Liver (tissue), 9 donors: ENCODE results near the gene MVB12B. TPM values are rescaled to one million over a fixed set of nuclear protein-coding genes. Genes with fewer than 3 reads are reported as not detected.
"Not testable (repeated sequence)": the region's sequence is repeated elsewhere in the genome, so short reads cannot be mapped to it uniquely, and the experiment has no call there.

ENCODE experiments used
- DNase-seq: peaks from one replicate; pipeline ENCODE4 v3.0.0-alpha.2; 2017; ENCODE audit warnings: low spot score
- H3K27ac ChIP-seq, 2 donors: one replicate each; pipeline ENCODE4 v1.7.0; 2013; ENCODE audit warnings: inconsistent platforms in 2 of 2, low read length in 2 of 2, control low read depth in 1 of 2, low read depth in 1 of 2, mild to moderate bottlenecking in 1 of 2
- H3K27me3 ChIP-seq, 4 donors: one replicate each; pipeline versions ENCODE4 v1.6.1 to v1.7.0; 2013; ENCODE audit warnings: low read length in 3 of 4, inconsistent platforms in 1 of 4, mild to moderate bottlenecking in 1 of 4, moderate library complexity in 1 of 4; ENCODE audit not compliant: control insufficient read depth in 4 of 4, insufficient read depth in 4 of 4
- H3K36me3 ChIP-seq, 4 donors: one replicate each; pipeline versions ENCODE4 v1.6.1 to v1.7.0; 2013; ENCODE audit warnings: low read length in 3 of 4, mild to moderate bottlenecking in 3 of 4, low read depth in 1 of 4, moderate library complexity in 1 of 4; ENCODE audit not compliant: control insufficient read depth in 4 of 4, insufficient read depth in 3 of 4
- H3K4me1 ChIP-seq, 4 donors: one replicate each; pipeline versions ENCODE4 v1.6.1 to v1.7.0; 2013; ENCODE audit warnings: low read length in 3 of 4, mild to moderate bottlenecking in 3 of 4, moderate library complexity in 1 of 4; ENCODE audit not compliant: control insufficient read depth in 4 of 4, insufficient read depth in 4 of 4
- H3K4me3 ChIP-seq, 3 donors: one replicate each; pipeline versions ENCODE4 v1.6.1 to v1.7.0; 2013; ENCODE audit warnings: low read length in 3 of 3, control low read depth in 1 of 3, low read depth in 1 of 3, mild to moderate bottlenecking in 1 of 3
- H3K9ac ChIP-seq, 2 donors: one replicate each; pipeline ENCODE4 v1.7.0; 2013; ENCODE audit warnings: low read length in 2 of 2, mild to moderate bottlenecking in 2 of 2, moderate library complexity in 2 of 2, control low read depth in 1 of 2, low read depth in 1 of 2
- H3K9me3 ChIP-seq, 4 donors: one replicate each; pipeline versions ENCODE4 v1.6.1 to v1.7.0; 2013; ENCODE audit warnings: low read length in 3 of 4; ENCODE audit not compliant: control insufficient read depth in 4 of 4
- EGR1 ChIP-seq, 2 donors: IDR thresholded peaks; 2 replicates each; pipeline ENCODE4 v1.6.1; 2016 to 2018; ENCODE audit warnings: antibody characterized with exemption in 2 of 2, low read depth in 2 of 2
- FOXA1 ChIP-seq: IDR thresholded peaks from 2 replicates; pipeline ENCODE4 v1.6.1; 2016; ENCODE audit warnings: antibody characterized with exemption
- FOXA2 ChIP-seq: IDR thresholded peaks from 2 replicates; pipeline ENCODE4 v1.6.1; 2016; ENCODE audit warnings: antibody characterized with exemption
- GABPA ChIP-seq, 2 donors: IDR thresholded peaks in 1 of 2; conservative IDR thresholded peaks in 1 of 2; 2 replicates each; pipeline ENCODE4 v1.6.1; 2016; ENCODE audit warnings: antibody characterized with exemption in 2 of 2, mild to moderate bottlenecking in 1 of 2, moderate library complexity in 1 of 2
- HNF4A ChIP-seq, 2 donors: conservative IDR thresholded peaks; 2 replicates each; pipeline ENCODE4 v1.6.1; 2016; ENCODE audit warnings: antibody characterized with exemption in 2 of 2, mild to moderate bottlenecking in 2 of 2
- JUND ChIP-seq, 2 donors: IDR thresholded peaks; 2 replicates each; pipeline ENCODE4 v1.6.1; 2016; ENCODE audit warnings: antibody characterized with exemption in 2 of 2
- NR2F2 ChIP-seq: IDR thresholded peaks from 2 replicates; pipeline ENCODE4 v1.6.1; 2016; ENCODE audit warnings: antibody characterized with exemption
- RAD21 ChIP-seq, 2 donors: IDR thresholded peaks; 2 replicates each; pipeline ENCODE4 v1.6.1; 2016; ENCODE audit warnings: antibody characterized with exemption in 2 of 2, mild to moderate bottlenecking in 2 of 2
- RXRA ChIP-seq, 2 donors: IDR thresholded peaks; 2 replicates each; pipeline ENCODE4 v1.6.1; 2017 to 2018; ENCODE audit warnings: antibody characterized with exemption in 2 of 2, mild to moderate bottlenecking in 1 of 2
- SP1 ChIP-seq: IDR thresholded peaks from 2 replicates; pipeline ENCODE4 v1.6.1; 2018; ENCODE audit warnings: antibody characterized with exemption, mild to moderate bottlenecking
- TAF1 ChIP-seq: conservative IDR thresholded peaks from 2 replicates; pipeline ENCODE4 v1.6.1; 2016; ENCODE audit warnings: antibody characterized with exemption, mild to moderate bottlenecking
- WGBS: extraction: QIAGEN DNeasy Blood & Tissue Kit; methylation state at CpG from one replicate; pipeline ENCODE4 v1.1.7; 2013; 5-methylcytosine and 5-hydroxymethylcytosine counted together
- polyA plus RNA-seq, 2 donors: library from polyadenylated mRNA; stranded (reverse) in 1 of 2; unstranded in 1 of 2; fragments of 200-250 nt in 1 of 2; fragments of >200 nt in 1 of 2; fragmentation: Nextera tagmentation in 1 of 2; extraction: Ambion mirVana in 1 of 2; gene quantifications; one replicate each; pipeline versions ENCODE4 v1.2.1 to v1.2.3, GENCODE V29; 2013 to 2015
- total RNA-seq, 2 donors: library from RNA; depleted of rRNA; stranded (reverse); fragments of >200 nt; gene quantifications; one replicate each; pipeline ENCODE4 v1.2.3, GENCODE V29; 2014
- TF ChIP-seq, protein P1 (sequence below): IDR thresholded peaks from 2 replicates; pipeline ENCODE4 v1.6.1; 2016; ENCODE audit warnings: antibody characterized with exemption, mild to moderate bottlenecking
- TF ChIP-seq, protein P2 (sequence below): fragments of 150-350 bp; IDR thresholded peaks from 2 replicates; pipeline ENCODE4 v1.5.1; 2017; ENCODE audit warnings: improper control_type of control experiment, low read depth, low read length; ENCODE audit not compliant: missing input control
- TF ChIP-seq, protein P3 (sequence below): IDR thresholded peaks from 2 replicates; pipeline ENCODE4 v1.6.1; 2016; ENCODE audit warnings: antibody characterized with exemption
- TF ChIP-seq, protein P4 (sequence below): IDR thresholded peaks from 2 replicates; pipeline ENCODE4 v1.6.1; 2016; ENCODE audit warnings: antibody characterized with exemption
- donor health status: healthy.
- donor health status: healthy.
- donor health status: healthy.
- donor health status: healthy.
- donor health status: healthy.

The MVB12B gene
- total and polyA plus RNA-seq, 4 donors: 5.3 to 12.4 (median 8.4) TPM

DNA sequence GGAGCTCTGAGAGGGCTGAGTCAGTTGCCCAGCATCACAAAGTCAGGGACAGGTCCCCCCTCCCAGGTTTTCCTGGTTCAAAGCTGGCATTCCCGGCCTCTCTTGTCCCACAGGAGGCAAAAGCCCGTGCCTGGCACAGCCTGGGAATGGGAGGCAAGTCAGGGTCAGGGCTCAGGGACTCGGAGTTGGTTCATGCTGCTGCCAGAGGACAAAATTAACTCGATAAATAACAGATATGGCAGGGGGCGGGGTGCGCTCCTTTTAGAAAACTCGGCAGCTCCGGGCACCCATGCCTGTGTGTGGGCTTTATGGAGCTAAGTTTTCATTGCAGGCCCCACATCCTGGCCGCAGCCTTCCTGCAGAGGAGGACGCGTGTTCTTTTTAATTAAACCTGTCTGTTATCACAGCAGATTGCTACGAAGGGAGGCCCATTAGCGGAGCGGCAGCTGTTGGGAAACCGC lies 224.3 kb downstream of the MVB12B start (continued):
- TF ChIP-seq SP1 (no peak), FOXA2 (no peak), EGR1 (IDR thresholded peaks at IDR 0.05; ENCODE audit: low read depth in 2 of 2) (no peak), FOXA1 (no peak), JUND (IDR thresholded peaks at IDR 0.05) (no peak), HNF4A (conservative IDR thresholded peaks at IDR 0.05) (no peak)

DNA sequence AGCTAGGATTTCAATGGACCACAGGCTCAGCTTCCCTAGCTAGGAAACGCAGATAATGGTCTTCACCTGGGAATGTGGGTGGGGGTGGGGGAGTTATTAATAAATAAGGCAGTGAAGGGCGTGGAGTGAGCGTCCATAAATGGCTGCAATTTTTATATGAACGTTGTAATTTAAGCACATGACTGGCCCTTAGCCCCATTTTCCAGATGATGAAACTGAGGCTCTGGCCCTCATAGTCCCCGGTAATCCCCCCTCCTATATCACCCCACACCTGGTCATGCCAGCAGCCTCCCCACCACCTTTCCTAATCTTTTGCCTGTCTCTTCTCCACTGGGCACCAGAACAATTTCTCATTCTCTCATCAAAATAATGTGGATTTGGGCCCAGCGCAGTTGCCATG lies 225.2 kb downstream of the MVB12B start:
- DNase-seq: no peak
- Histone ChIP-seq H3K27me3 (no peaks in the 10 kb centered on the region), H3K36me3 (no peaks in the 10 kb centered on the region), H3K27ac (no peak overlapping the region), H3K9me3 (no peaks in the 10 kb centered on the region), H3K9ac (no peak overlapping the region), H3K4me1 (peaks cover 0 to 6% (median 2%) of the 10 kb centered on the region in 4 donors), H3K4me3 (no peak overlapping the region)
- WGBS: 92% methylated on average over 6 of the region's 6 CpGs
- TF ChIP-seq SP1 (no peak), TAF1 (no peak), FOXA2 (no peak), NR2F2 (no peak), RXRA (IDR thresholded peaks at IDR 0.05) (no peak), FOXA1 (no peak), RAD21 (IDR thresholded peaks at IDR 0.05) (no peak), JUND (IDR thresholded peaks at IDR 0.05) (no peak)
- TF ChIP-seq, protein P1, sequence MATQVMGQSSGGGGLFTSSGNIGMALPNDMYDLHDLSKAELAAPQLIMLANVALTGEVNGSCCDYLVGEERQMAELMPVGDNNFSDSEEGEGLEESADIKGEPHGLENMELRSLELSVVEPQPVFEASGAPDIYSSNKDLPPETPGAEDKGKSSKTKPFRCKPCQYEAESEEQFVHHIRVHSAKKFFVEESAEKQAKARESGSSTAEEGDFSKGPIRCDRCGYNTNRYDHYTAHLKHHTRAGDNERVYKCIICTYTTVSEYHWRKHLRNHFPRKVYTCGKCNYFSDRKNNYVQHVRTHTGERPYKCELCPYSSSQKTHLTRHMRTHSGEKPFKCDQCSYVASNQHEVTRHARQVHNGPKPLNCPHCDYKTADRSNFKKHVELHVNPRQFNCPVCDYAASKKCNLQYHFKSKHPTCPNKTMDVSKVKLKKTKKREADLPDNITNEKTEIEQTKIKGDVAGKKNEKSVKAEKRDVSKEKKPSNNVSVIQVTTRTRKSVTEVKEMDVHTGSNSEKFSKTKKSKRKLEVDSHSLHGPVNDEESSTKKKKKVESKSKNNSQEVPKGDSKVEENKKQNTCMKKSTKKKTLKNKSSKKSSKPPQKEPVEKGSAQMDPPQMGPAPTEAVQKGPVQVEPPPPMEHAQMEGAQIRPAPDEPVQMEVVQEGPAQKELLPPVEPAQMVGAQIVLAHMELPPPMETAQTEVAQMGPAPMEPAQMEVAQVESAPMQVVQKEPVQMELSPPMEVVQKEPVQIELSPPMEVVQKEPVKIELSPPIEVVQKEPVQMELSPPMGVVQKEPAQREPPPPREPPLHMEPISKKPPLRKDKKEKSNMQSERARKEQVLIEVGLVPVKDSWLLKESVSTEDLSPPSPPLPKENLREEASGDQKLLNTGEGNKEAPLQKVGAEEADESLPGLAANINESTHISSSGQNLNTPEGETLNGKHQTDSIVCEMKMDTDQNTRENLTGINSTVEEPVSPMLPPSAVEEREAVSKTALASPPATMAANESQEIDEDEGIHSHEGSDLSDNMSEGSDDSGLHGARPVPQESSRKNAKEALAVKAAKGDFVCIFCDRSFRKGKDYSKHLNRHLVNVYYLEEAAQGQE: no peak
- TF ChIP-seq, protein P2, sequence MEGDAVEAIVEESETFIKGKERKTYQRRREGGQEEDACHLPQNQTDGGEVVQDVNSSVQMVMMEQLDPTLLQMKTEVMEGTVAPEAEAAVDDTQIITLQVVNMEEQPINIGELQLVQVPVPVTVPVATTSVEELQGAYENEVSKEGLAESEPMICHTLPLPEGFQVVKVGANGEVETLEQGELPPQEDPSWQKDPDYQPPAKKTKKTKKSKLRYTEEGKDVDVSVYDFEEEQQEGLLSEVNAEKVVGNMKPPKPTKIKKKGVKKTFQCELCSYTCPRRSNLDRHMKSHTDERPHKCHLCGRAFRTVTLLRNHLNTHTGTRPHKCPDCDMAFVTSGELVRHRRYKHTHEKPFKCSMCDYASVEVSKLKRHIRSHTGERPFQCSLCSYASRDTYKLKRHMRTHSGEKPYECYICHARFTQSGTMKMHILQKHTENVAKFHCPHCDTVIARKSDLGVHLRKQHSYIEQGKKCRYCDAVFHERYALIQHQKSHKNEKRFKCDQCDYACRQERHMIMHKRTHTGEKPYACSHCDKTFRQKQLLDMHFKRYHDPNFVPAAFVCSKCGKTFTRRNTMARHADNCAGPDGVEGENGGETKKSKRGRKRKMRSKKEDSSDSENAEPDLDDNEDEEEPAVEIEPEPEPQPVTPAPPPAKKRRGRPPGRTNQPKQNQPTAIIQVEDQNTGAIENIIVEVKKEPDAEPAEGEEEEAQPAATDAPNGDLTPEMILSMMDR: no peak
- TF ChIP-seq, protein P3, sequence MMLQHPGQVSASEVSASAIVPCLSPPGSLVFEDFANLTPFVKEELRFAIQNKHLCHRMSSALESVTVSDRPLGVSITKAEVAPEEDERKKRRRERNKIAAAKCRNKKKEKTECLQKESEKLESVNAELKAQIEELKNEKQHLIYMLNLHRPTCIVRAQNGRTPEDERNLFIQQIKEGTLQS: no peak

DNA sequence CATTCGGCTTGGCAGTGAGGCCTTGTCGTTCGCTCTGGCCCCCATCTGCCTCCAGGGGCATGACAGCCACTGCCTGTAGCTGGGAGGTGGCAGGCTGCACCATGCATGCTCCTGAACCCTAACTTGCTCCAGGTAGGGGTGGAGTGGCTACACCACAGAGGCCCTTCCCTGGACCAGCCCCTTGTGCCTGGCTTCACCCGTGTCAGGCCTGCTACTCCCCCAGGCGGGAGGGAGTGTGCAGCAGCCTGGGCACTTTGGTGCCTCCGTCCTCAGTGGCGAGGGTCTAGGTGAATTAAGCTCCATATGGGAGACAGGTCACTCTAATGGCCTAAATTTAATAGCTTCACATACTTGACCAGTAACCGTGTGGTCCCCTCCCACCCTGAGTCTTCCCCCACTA lies 227.7 kb downstream of the MVB12B start:
- Histone ChIP-seq H3K9me3 (no peaks in the 10 kb centered on the region), H3K4me3 (no peak overlapping the region), H3K36me3 (no peaks in the 10 kb centered on the region), H3K4me1 (no peaks in the 10 kb centered on the region), H3K27me3 (peaks cover 0 to under 1% (median 0%) of the 10 kb centered on the region in 4 donors), H3K27ac (no peak overlapping the region), H3K9ac (no peak overlapping the region)
- no peak for DNase-seq
- 92% methylated on average over 8 of the region's 8 CpGs for WGBS
- TF ChIP-seq HNF4A (conservative IDR thresholded peaks at IDR 0.05) (no peak), RXRA (IDR thresholded peaks at IDR 0.05) (no peak), JUND (IDR thresholded peaks at IDR 0.05) (no peak), TAF1 (no peak), EGR1 (IDR thresholded peaks at IDR 0.05; ENCODE audit: low read depth in 2 of 2) (no peak), FOXA2 (no peak), SP1 (no peak), GABPA (IDR thresholded peaks at IDR 0.05 in 1 of 2, conservative IDR thresholded peaks at IDR 0.05 in 1 of 2) (no peak)
- TF ChIP-seq, protein P3: no peak
- TF ChIP-seq, protein P1: no peak
- TF ChIP-seq, protein P4, sequence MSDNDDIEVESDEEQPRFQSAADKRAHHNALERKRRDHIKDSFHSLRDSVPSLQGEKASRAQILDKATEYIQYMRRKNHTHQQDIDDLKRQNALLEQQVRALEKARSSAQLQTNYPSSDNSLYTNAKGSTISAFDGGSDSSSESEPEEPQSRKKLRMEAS: no peak

DNA sequence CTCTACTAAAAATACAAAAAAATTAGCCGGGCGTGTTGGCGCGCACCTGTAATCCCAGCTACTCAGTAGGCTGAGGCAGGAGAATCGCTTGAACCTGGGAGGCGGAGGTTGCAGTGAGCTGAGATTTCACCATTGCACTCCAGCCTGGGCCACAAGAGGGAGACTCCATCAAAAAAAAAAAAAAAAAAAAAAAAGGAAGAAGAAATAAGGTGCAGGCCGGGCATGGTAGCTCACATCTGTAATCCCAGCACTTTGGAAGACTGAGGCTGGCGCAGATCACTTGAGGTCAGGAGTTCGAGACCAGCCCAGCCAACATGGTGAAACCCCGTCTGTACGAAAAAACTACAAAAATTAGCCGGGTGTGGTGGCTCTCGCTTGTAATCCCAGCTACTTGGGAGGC lies 228.8 kb downstream of the MVB12B start:
- not testable (repeated sequence) for H3K4me1 ChIP-seq
- 89% methylated on average over 13 of the region's 13 CpGs for WGBS

More for the DNA sequence above, 228.8 kb downstream of the MVB12B start:
- H3K9me3 ChIP-seq, H3K9ac ChIP-seq, H3K27me3 ChIP-seq, H3K36me3 ChIP-seq, H3K4me3 ChIP-seq, DNase-seq, H3K27ac ChIP-seq: not testable (repeated sequence)
